Keratinocyte (primary cell): ENCODE data around the gene RGL1. TPM values are rescaled to one million over a fixed set of nuclear protein-coding genes. Genes with fewer than 3 reads are reported as not detected.

Source experiments
- DNase-seq: peaks from one replicate; pipeline ENCODE4 v3.0.0-alpha.2; 2011; ENCODE audit warnings: low read depth, missing footprints, low spot score
- FAIRE-seq: peaks from 2 replicates; lab custom pipeline; 2011; peaks lifted over from hg19 to GRCh38; lab: Jason Lieb, UNC
- H2AFZ ChIP-seq: 2 replicates; pipeline ENCODE4 v1.6.0; 2012; ENCODE audit warnings: low read length, control low read depth, inconsistent platforms; ENCODE audit not compliant: control insufficient read depth
- H3K27ac ChIP-seq: 2 replicates; pipeline ENCODE4 v1.5.1; 2011; ENCODE audit warnings: low read length; ENCODE audit not compliant: control insufficient read depth, insufficient read depth
- H3K27me3 ChIP-seq: 3 replicates; pipeline ENCODE4 v1.6.0; 2011; ENCODE audit warnings: low read length; ENCODE audit not compliant: control insufficient read depth, insufficient read depth; ENCODE audit errors: extremely low read depth
- H3K36me3 ChIP-seq, 2 experiments: 2 replicates in 1 of 2; 3 replicates in 1 of 2; pipeline ENCODE4 v1.5.1; 2011; ENCODE audit warnings: low read length in 2 of 2, mild to moderate bottlenecking in 1 of 2; ENCODE audit not compliant: control insufficient read depth in 2 of 2, insufficient read depth in 2 of 2; ENCODE audit errors: extremely low read depth in 1 of 2
- H3K4me1 ChIP-seq: 3 replicates; pipeline ENCODE4 v1.5.1; 2011; ENCODE audit warnings: low read length; ENCODE audit not compliant: control insufficient read depth, insufficient read depth; ENCODE audit errors: extremely low read depth
- H3K4me2 ChIP-seq: 3 replicates; pipeline ENCODE4 v1.6.0; 2011; ENCODE audit warnings: low read depth, low read length; ENCODE audit not compliant: control insufficient read depth, insufficient read depth; ENCODE audit errors: extremely low read depth
- H3K4me3 ChIP-seq, 3 experiments: fragments of 200-600 bp in 1 of 3; sonication (generic) in 1 of 3; 2 replicates in 2 of 3; 3 replicates in 1 of 3; pipeline ENCODE4 v1.5.1; 2011 to 2016; ENCODE audit warnings: low read length in 3 of 3, mild to moderate bottlenecking in 3 of 3, control low read depth in 2 of 3, inconsistent platforms in 1 of 3, low read depth in 1 of 3, mixed read lengths in 1 of 3, mixed run types in 1 of 3, moderate library complexity in 1 of 3; ENCODE audit not compliant: control insufficient read depth in 2 of 3, insufficient read depth in 2 of 3; ENCODE audit errors: extremely low read depth in 1 of 3
- H3K79me2 ChIP-seq: 2 replicates; pipeline ENCODE4 v1.6.0; 2012; ENCODE audit warnings: low read length; ENCODE audit not compliant: control insufficient read depth, insufficient read depth
- H3K9ac ChIP-seq: 3 replicates; pipeline ENCODE4 v1.6.0; 2011; ENCODE audit warnings: low read length; ENCODE audit not compliant: control insufficient read depth, insufficient read depth; ENCODE audit errors: extremely low read depth
- H3K9me1 ChIP-seq: 3 replicates; pipeline ENCODE4 v1.6.0; 2011; ENCODE audit warnings: low read length; ENCODE audit not compliant: control insufficient read depth, insufficient read depth; ENCODE audit errors: extremely low read depth
- H3K9me3 ChIP-seq: 2 replicates; pipeline ENCODE4 v1.5.1; 2012; ENCODE audit warnings: low read depth, low read length; ENCODE audit not compliant: control insufficient read depth
- H4K20me1 ChIP-seq: 3 replicates; pipeline ENCODE4 v1.6.0; 2011; ENCODE audit warnings: low read length; ENCODE audit not compliant: control insufficient read depth, insufficient read depth; ENCODE audit errors: extremely low read depth
- CTCF ChIP-seq, 3 experiments: IDR thresholded peaks in 1 of 3; conservative IDR thresholded peaks in 1 of 3; optimal IDR thresholded peaks in 1 of 3; 2 replicates in 2 of 3; 3 replicates in 1 of 3; pipeline versions ENCODE3 to v1.5.1; 2011; ENCODE audit warnings: low read length in 3 of 3, mild to moderate bottlenecking in 3 of 3, moderate library complexity in 2 of 3, control low read depth in 1 of 3, inconsistent platforms in 1 of 3; ENCODE audit not compliant: insufficient read depth in 2 of 3; ENCODE audit errors: extremely low read depth in 1 of 3
- EZH2 ChIP-seq: IDR thresholded peaks from one replicate; pipeline ENCODE4 v1.6.1; 2012; ENCODE audit warnings: inconsistent platforms, mild to moderate bottlenecking, low read length, moderate library complexity
- dilution Hi-C: fragments of 300-500 bp; cut with MboI; formaldehyde crosslinking; loops from one replicate; pipeline ENCODE4 v1.7.0; 2020; ENCODE audit warnings: low sequenced_read_pairs; ENCODE audit not compliant: extremely low pct_ligation_motif_present
- polyA plus RNA-seq, 5 experiments: library from polyadenylated mRNA; depleted of rRNA in 3 of 5; stranded (reverse) in 3 of 5; stranded (forward) in 1 of 5; unstranded in 1 of 5; fragments of >200 nt; gene quantifications; 1 replicate in 1 of 5; 2 replicates in 3 of 5; 3 replicates in 1 of 5; pipeline versions ENCODE4 v1.2.1 to v1.2.3, GENCODE V29; 2011 to 2012; ENCODE audit warnings: missing spikeins in 2 of 5, low read depth in 1 of 5, low replicate concordance in 1 of 5

RGL1 gene
- polyA plus RNA-seq, 1 donor (not counting 4 experiments of a cell fraction or from before 2014, with no cell fraction given): 1.2 TPM

GRCh38 chr1:183947988-183948387, 143.1 kb downstream of the RGL1 start:
- no peaks in the 10 kb centered on the region for H3K9me3 ChIP-seq
- dilution Hi-C loops: no loop called here
- no peak overlapping the region for H3K4me3 ChIP-seq
- H3K9me1 ChIP-seq: no peaks in the 10 kb centered on the region
- no peak overlapping the region for H2AFZ ChIP-seq
- H4K20me1 ChIP-seq: no peaks in the 10 kb centered on the region
- DNase-seq (no peak), FAIRE-seq (no peak)
- TF ChIP-seq CTCF (optimal IDR thresholded peaks at IDR 0.05 in 1 of 3, IDR thresholded peaks at IDR 0.05 in 1 of 3, conservative IDR thresholded peaks at IDR 0.05 in 1 of 3; ENCODE audit: extremely low read depth in 1 of 3, insufficient read depth in 2 of 3, low read length in 3 of 3): no peak
- TF ChIP-seq EZH2: no peak
- no peaks in the 10 kb centered on the region for H3K4me1 ChIP-seq
- no peak overlapping the region for H3K4me2 ChIP-seq
- H3K27me3 ChIP-seq: peaks cover 4% of the 10 kb centered on the region
- no peak overlapping the region for H3K9ac ChIP-seq
- no peaks in the 10 kb centered on the region for H3K36me3 ChIP-seq
- H3K27ac ChIP-seq: no peak overlapping the region
- H3K79me2 ChIP-seq: no peaks in the 10 kb centered on the region

GRCh38 chr1:183952101-183952500, 147.2 kb downstream of the RGL1 start:
- H3K4me2 ChIP-seq: no peak overlapping the region
- DNase-seq (no peak), FAIRE-seq (no peak)
- H3K27me3 ChIP-seq: no peaks in the 10 kb centered on the region
- H3K27ac ChIP-seq: no peak overlapping the region
- TF ChIP-seq EZH2: no peak
- no peak for TF ChIP-seq CTCF (optimal IDR thresholded peaks at IDR 0.05 in 1 of 3, IDR thresholded peaks at IDR 0.05 in 1 of 3, conservative IDR thresholded peaks at IDR 0.05 in 1 of 3; ENCODE audit: extremely low read depth in 1 of 3, insufficient read depth in 2 of 3, low read length in 3 of 3)
- no peak overlapping the region for H2AFZ ChIP-seq
- H4K20me1 ChIP-seq: no peaks in the 10 kb centered on the region
- H3K9me3 ChIP-seq: no peaks in the 10 kb centered on the region
- dilution Hi-C loops: no loop called here
- H3K36me3 ChIP-seq: no peaks in the 10 kb centered on the region
- no peak overlapping the region for H3K9ac ChIP-seq
- no peak overlapping the region for H3K4me3 ChIP-seq
- H3K4me1 ChIP-seq: peaks cover 12% of the 10 kb centered on the region
- no peaks in the 10 kb centered on the region for H3K79me2 ChIP-seq
- H3K9me1 ChIP-seq: no peaks in the 10 kb centered on the region
